RWPE1 (cell line): ENCODE measurements around the gene UQCC3.
A peak's percentile ranks its signal among the peaks of the same experiment; 100 is the strongest.

Experiments
- CTCF ChIA-PET: fragments of 350-600 bp; sonication (Branson Sonifier 250); formaldehyde crosslinking; extraction: SDS; loops from one replicate; lab custom pipeline; 2021; lab: Yijun Ruan, JAX
- POLR2A ChIA-PET: fragments of 400-600 bp; formaldehyde crosslinking; extraction: SDS; loops from one replicate; lab custom pipeline; 2020; ENCODE audit warnings: antibody characterized with exemption; ENCODE audit not compliant: low non-redundant PET; lab: Yijun Ruan, JAX
- DNase-seq: peaks from one replicate; pipeline ENCODE4 v3.0.0; 2012; ENCODE audit warnings: low spot score
- H3K27ac ChIP-seq: fragments of 450-650 bp; 2 replicates; pipeline ENCODE4 v1.5.1; 2017
- CTCF ChIP-seq: fragments of 450-650 bp; conservative IDR thresholded peaks from 2 replicates; pipeline ENCODE4 v1.5.1; 2017; ENCODE audit warnings: low read depth, mild to moderate bottlenecking

The UQCC3 gene

GRCh38 chr11:62665075-62665598, 6.3 kb upstream of the UQCC3 start, which contains the start of the genes C11orf98 and CSKMT:
TSS of gene C11orf98 (minus strand) at chr11:62665210. CDS start at chr11:62665169, 41 bp downstream.
TSS of gene CSKMT (plus strand) at chr11:62665312. CDS start at chr11:62665880, 568 bp downstream.
- TF ChIP-seq CTCF: no peak
- ChIA-PET POLR2A (interaction anchor here (0.6 to 2.1 kb wide), 11 partner anchors 8 to 1646 kb away, joined by 3 to 16 read pairs (median 8); partner anchors contain the start of genes B3GAT3, HNRNPUL2, INTS5 and MTA2), CTCF (interaction anchor here (0.9 to 1.3 kb wide), 4 partner anchors 10 to 121 kb away, joined by 4 to 7 read pairs (median 5); no protein-coding TSS in a partner anchor)
- H3K27ac ChIP-seq: peak within 1 kb of the TSS; percentile 90
- DNase-seq: peak; percentile 97

DNA sequence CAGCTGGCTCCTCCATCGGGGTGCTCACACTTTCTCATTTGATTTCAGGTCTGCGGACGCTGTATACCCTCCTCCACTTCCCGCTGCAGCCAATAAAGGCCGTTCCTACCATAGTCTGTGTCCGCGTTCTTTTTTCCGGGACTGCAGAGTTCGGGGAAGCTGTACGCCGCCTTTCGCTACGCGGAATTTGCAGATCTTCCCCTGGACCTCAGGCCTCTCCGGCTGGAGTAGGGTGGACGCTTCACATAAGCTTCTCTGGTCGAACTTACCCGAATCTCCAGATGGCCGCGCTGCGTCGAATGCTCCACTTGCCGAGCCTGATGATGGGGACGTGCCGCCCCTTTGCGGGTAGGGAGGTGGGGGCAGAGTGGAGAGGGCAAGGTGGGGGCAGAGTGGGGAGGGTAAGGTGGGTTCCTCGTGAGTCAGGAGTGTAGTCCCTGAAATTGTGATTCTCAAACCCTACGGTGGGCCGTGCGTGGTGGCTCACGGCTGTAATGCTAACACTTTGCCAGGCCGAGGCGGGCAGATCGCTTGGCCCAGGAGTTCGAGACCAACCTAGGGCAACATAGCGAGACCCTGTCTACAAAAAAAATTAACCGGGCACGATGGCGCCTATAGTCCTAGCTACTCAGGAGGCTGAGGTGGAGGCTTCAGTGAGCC, 5.7 kb upstream of the UQCC3 start:
- no peak for TF ChIP-seq CTCF
- peak; percentile 46 for DNase-seq
- CTCF ChIA-PET: interaction anchor here (0.9 kb wide), 1 partner anchor 73 kb away, joined by 4 read pairs; no protein-coding TSS in a partner anchor
- peak overlapping the region; percentile 90 for H3K27ac ChIP-seq
- POLR2A ChIA-PET: interaction anchor here (0.8 to 2.1 kb wide), 10 partner anchors 9 to 88 kb away, joined by 3 to 16 read pairs (median 8); partner anchors contain the start of genes B3GAT3, HNRNPUL2, INTS5 and MTA2

GRCh38 chr11:62666259-62666926, 5.1 kb upstream of the UQCC3 start:
- H3K27ac ChIP-seq: peak overlapping the region; percentile 90
- CTCF ChIA-PET: interaction anchor here (0.7 kb wide), 2 partner anchors 42 to 242 kb away, joined by 3 to 4 read pairs; no protein-coding TSS in a partner anchor
- DNase-seq: no peak
- POLR2A ChIA-PET: interaction anchor here (2.1 kb wide), 1 partner anchor 75 kb away, joined by 16 read pairs; the partner anchor contains the start of gene TUT1
- no peak for TF ChIP-seq CTCF

DNA sequence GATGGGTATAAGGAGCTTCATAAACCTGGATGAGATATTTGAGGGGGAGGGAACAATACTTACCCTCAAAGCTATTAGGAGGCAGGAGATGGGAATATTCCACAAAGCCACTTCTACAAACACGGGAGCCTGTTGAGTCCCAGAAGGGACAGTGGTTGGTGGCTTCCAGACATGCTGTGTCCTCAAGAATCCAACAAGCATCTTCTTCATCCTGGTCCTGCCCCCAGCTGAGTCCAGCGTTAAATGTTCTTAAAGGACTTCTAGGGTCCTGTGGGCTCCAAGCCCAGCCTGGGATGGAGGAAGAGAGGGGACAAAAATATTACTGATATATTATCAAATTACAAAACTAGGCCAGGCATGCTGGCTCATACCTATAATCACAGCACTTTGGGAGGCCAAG, 4.0 kb upstream of the UQCC3 start:
- H3K27ac ChIP-seq: peak overlapping the region; percentile 94
- no peak for TF ChIP-seq CTCF
- CTCF ChIA-PET: interaction anchor here (0.6 to 0.7 kb wide), 2 partner anchors 54 to 243 kb away, joined by 3 to 4 read pairs; no protein-coding TSS in a partner anchor
- DNase-seq: no peak
- POLR2A ChIA-PET: no interaction called here

- peak overlapping the region; percentile 94 for H3K27ac ChIP-seq
- CTCF ChIA-PET: interaction anchor here (0.6 kb wide), 2 partner anchors 24 to 75 kb away, joined by 4 to 6 read pairs; no protein-coding TSS in a partner anchor
- no peak for TF ChIP-seq CTCF
- POLR2A ChIA-PET: interaction anchor here (0.7 to 0.8 kb wide), 2 partner anchors 15 to 96 kb away, joined by 3 to 4 read pairs; partner anchors contain the start of gene EEF1G
- no peak for DNase-seq
Observed at GRCh38 chr11:62669420-62670161, 1.9 kb upstream of the UQCC3 start.
